Mesendoderm (in vitro differentiated cells): ENCODE measurements around the gene SPINDOC.

Experiments
- DNase-seq: peaks from one replicate; pipeline ENCODE4 v3.0.0; 2013
- H2AK5ac ChIP-seq: 2 replicates; pipeline ENCODE4 v1.6.1; 2013; ENCODE audit warnings: low read length, inconsistent platforms
- H2BK120ac ChIP-seq: 2 replicates; pipeline ENCODE4 v1.6.1; 2013; ENCODE audit warnings: low read depth, mild to moderate bottlenecking, low read length, moderate library complexity, mixed read lengths
- H2BK15ac ChIP-seq: replicated peaks from 2 replicates; pipeline ENCODE4 v1.6.1; 2013; ENCODE audit warnings: low read depth, mild to moderate bottlenecking, moderate library complexity
- H2BK5ac ChIP-seq: 2 replicates; pipeline ENCODE4 v1.6.1; 2013; ENCODE audit warnings: low read length, inconsistent platforms
- H3K18ac ChIP-seq: 2 replicates; pipeline ENCODE4 v1.6.1; 2013; ENCODE audit warnings: mild to moderate bottlenecking, low read length, mixed read lengths
- H3K23ac ChIP-seq: one replicate; pipeline ENCODE4 v1.6.1; 2013; ENCODE audit warnings: low read length
- H3K27ac ChIP-seq: 2 replicates; pipeline ENCODE4 v1.5.1; 2013; ENCODE audit warnings: low read depth, mild to moderate bottlenecking, inconsistent platforms, low read length, moderate library complexity
- H3K27me3 ChIP-seq: 2 replicates; pipeline ENCODE4 v1.6.1; 2013; ENCODE audit warnings: low read length, control low read depth, mild to moderate bottlenecking, inconsistent platforms; ENCODE audit not compliant: insufficient read depth, poor library complexity
- H3K36me3 ChIP-seq: 2 replicates; pipeline ENCODE4 v1.6.1; 2013; ENCODE audit warnings: low read length, inconsistent platforms; ENCODE audit not compliant: control insufficient read depth, insufficient read depth
- H3K4ac ChIP-seq: one replicate; pipeline ENCODE4 v1.6.1; 2013; ENCODE audit warnings: low read depth, mild to moderate bottlenecking, low read length, moderate library complexity
- H3K4me1 ChIP-seq: 2 replicates; pipeline ENCODE4 v1.6.1; 2013; ENCODE audit warnings: low read depth, low read length, inconsistent platforms; ENCODE audit not compliant: control insufficient read depth
- H3K4me2 ChIP-seq: 2 replicates; pipeline ENCODE4 v1.6.1; 2013; ENCODE audit warnings: low read length
- H3K4me3 ChIP-seq: 2 replicates; pipeline ENCODE4 v1.5.1; 2013; ENCODE audit warnings: mild to moderate bottlenecking, low read length
- H3K56ac ChIP-seq: one replicate; pipeline ENCODE4 v1.6.1; 2013; ENCODE audit warnings: low read length
- H3K79me1 ChIP-seq: 2 replicates; pipeline ENCODE4 v1.6.1; 2013; ENCODE audit warnings: low read length, inconsistent platforms
- H3K79me2 ChIP-seq: 2 replicates; pipeline ENCODE4 v1.6.1; 2013; ENCODE audit warnings: mild to moderate bottlenecking, low read length; ENCODE audit not compliant: control insufficient read depth, insufficient read depth
- H3K9ac ChIP-seq: 2 replicates; pipeline ENCODE4 v1.6.1; 2013; ENCODE audit warnings: low read length, inconsistent platforms
- H4K5ac ChIP-seq: one replicate; pipeline ENCODE4 v1.6.1; 2013; ENCODE audit warnings: low read length
- H4K8ac ChIP-seq: one replicate; pipeline ENCODE4 v1.6.1; 2013; ENCODE audit warnings: low read depth, mild to moderate bottlenecking, control low read depth, low read length, moderate library complexity
- WGBS: extraction: QIAGEN DNeasy Blood & Tissue Kit; methylation state at CpG from one replicate; pipeline ENCODE4 v1.1.7; 2013; ENCODE audit warnings: low lambda C conversion rate, missing lambda C conversion rate; ENCODE audit not compliant: insufficient coverage; ENCODE audit errors: extremely low coverage; 5-methylcytosine and 5-hydroxymethylcytosine counted together

The SPINDOC gene

DNA sequence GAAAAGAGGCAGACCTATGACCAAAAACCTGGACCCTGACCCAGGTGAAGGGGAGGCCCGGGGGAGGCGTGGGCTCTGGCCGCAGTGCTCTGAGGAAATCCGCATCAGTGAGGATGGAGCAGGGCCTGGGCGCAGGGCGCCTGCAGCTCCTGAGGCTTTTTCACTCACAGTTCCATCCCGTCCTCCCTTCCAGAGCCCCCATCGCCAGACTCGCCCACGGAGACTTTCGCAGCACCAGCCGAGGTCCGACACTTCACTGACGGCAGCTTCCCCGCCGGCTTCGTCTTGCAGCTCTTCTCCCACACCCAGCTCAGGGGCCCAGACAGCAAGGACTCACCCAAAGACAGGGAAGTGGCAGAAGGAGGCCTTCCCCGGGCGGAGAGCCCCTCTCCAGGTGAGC lies 5.4 kb downstream of the SPINDOC start:
- H2AK5ac ChIP-seq, result no peak overlapping the region
- DNase-seq, result no peak
- peaks cover 33% of the 10 kb centered on the region for H3K79me2 ChIP-seq
- peaks cover 26% of the 10 kb centered on the region for H3K79me1 ChIP-seq
- H3K4me2 ChIP-seq, result no peak overlapping the region
- no CpG with 5 or more reads among the region's 19 CpGs for WGBS
- no peak overlapping the region for H3K18ac ChIP-seq
- H3K56ac ChIP-seq, result no peak overlapping the region
- H3K9ac ChIP-seq, result no peak overlapping the region
- no peak overlapping the region for H4K8ac ChIP-seq
- no peak overlapping the region for H2BK5ac ChIP-seq
- no peaks in the 10 kb centered on the region for H3K27me3 ChIP-seq
- H3K23ac ChIP-seq, result no peak overlapping the region
- peaks cover 10% of the 10 kb centered on the region for H3K4me1 ChIP-seq
- H3K36me3 ChIP-seq, result peaks cover 24% of the 10 kb centered on the region
- no peak overlapping the region for H3K4ac ChIP-seq
- no peak overlapping the region for H2BK15ac ChIP-seq
- no peak overlapping the region for H4K5ac ChIP-seq
- no peak overlapping the region for H2BK120ac ChIP-seq
- H3K27ac ChIP-seq, result no peak overlapping the region
- no peak overlapping the region for H3K4me3 ChIP-seq

DNA sequence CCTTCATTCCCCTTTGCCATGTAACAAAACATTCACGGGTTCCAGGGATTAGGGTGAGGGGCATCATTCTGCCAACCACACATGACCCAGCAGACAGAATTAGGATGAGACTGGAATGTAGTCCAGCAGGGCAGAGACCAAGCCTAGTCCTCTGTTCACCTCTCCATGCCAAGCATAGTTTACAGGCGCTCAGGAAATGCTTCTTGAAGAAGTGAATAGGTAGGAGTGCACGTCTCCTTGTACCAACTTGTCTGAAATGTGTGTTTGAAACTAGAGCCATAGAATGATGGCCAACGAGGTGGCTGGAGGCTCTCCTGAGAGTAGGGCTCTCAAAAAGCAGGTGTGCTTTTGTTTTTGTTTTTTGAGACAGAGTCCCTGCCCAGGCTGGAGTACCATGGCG lies 8.2 kb downstream of the SPINDOC start:
- Histone ChIP-seq H2BK120ac (no peak overlapping the region), H2BK5ac (no peak overlapping the region), H3K18ac (no peak overlapping the region), H3K79me1 (peaks cover 12% of the 10 kb centered on the region), H3K56ac (no peak overlapping the region), H3K27ac (no peak overlapping the region), H3K4ac (no peak overlapping the region), H3K4me3 (no peak overlapping the region), H2BK15ac (no peak overlapping the region), H3K79me2 (peaks cover 5% of the 10 kb centered on the region), H2AK5ac (no peak overlapping the region), H3K4me2 (no peak overlapping the region), H3K4me1 (no peaks in the 10 kb centered on the region), H4K8ac (no peak overlapping the region), H4K5ac (no peak overlapping the region), H3K23ac (no peak overlapping the region), H3K36me3 (peaks cover 27% of the 10 kb centered on the region), H3K9ac (no peak overlapping the region), H3K27me3 (no peaks in the 10 kb centered on the region)
- DNase-seq, result no peak
- WGBS, result no CpG with 5 or more reads among the region's 5 CpGs

DNA sequence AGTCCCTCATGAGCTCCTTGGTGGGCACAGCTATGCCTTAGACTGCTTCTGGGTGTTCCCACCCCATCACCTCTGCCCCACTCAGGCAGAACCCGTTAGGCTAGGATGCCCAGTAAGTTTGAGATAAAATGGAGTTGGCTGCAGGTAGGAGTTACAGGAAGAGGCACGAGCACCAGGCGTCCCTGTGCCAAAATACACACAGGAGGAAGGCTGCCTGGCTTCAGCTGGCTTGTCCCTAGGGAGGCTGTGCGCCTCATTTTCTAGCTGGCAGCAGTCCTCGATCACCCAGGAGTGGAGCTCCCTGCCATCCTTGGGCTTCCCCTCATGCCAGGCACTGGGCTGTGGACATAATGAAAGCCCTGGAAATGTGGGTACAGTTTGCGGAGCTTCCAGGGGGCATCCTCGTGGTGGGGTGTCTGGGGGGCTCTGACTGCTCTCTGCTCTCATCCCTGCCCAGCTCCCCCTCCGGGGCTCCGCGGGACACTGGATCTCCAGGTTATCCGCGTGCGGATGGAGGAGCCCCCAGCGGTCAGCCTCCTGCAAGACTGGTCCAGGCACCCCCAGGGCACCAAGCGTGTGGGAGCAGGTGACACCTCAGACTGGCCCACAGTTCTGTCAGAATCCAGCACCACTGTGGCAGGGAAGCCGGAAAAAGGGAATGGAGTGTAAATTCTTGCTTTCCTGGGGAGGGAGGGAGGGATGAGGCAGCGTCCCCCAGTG lies 13.4 kb downstream of the SPINDOC start:
- no peak overlapping the region for H3K18ac ChIP-seq
- H3K23ac ChIP-seq, result no peak overlapping the region
- no peak overlapping the region for H3K4me2 ChIP-seq
- H3K56ac ChIP-seq, result no peak overlapping the region
- H3K27me3 ChIP-seq, result no peaks in the 10 kb centered on the region
- no peak for DNase-seq
- no CpG with 5 or more reads among the region's 17 CpGs for WGBS
- H3K79me1 ChIP-seq, result peaks cover 4% of the 10 kb centered on the region
- H3K27ac ChIP-seq, result no peak overlapping the region
- H4K5ac ChIP-seq, result no peak overlapping the region
- H2BK5ac ChIP-seq, result no peak overlapping the region
- no peak overlapping the region for H3K9ac ChIP-seq
- H3K79me2 ChIP-seq, result no peaks in the 10 kb centered on the region
- no peak overlapping the region for H2AK5ac ChIP-seq
- H2BK15ac ChIP-seq, result no peak overlapping the region
- H3K4me3 ChIP-seq, result no peak overlapping the region
- no peak overlapping the region for H4K8ac ChIP-seq
- H3K4ac ChIP-seq, result no peak overlapping the region
- no peak overlapping the region for H2BK120ac ChIP-seq
- H3K4me1 ChIP-seq, result no peaks in the 10 kb centered on the region
- peaks cover 11% of the 10 kb centered on the region for H3K36me3 ChIP-seq

DNA sequence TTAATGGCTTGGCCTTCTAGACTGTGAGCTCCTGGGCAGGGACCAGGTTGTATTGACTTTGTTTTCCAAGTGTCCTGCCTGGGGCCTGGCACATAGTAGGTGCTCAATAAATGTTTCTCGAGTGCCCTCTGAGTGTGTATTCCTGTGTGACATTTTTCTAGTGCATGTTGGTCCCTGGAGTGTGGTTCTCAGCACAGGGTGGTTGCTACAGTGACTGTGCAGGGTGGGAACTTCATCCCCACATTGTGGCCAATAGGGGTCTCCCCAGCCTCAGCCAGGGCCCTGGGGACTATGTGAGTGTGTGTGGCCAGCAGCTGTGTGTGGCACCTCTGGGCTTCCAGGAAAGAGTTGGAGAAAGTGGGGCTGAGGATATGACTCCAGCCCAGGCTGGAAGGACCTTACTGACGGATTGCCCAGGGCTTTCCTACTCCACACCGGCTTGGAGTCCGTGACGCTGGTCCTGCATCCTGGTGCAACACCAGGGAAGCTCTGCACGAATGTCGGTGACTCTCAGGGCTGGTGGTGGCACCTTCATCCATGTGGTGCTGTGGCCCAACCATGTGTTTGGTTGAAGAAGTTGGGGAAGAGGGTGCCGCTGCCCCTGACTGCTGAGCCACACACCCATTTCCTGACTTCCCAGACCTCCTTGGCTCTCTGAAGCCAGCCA lies 16.7 kb downstream of the SPINDOC start:
- no CpG with 5 or more reads among the region's 8 CpGs for WGBS
- H3K9ac ChIP-seq, result no peak overlapping the region
- H4K8ac ChIP-seq, result no peak overlapping the region
- H3K56ac ChIP-seq, result no peak overlapping the region
- no peak overlapping the region for H3K18ac ChIP-seq
- no peak overlapping the region for H2AK5ac ChIP-seq
- no peak overlapping the region for H3K4me3 ChIP-seq
- no peak overlapping the region for H3K4me2 ChIP-seq
- H3K79me2 ChIP-seq, result no peaks in the 10 kb centered on the region
- no peak overlapping the region for H2BK15ac ChIP-seq
- DNase-seq, result peak; percentile 78
- H3K27me3 ChIP-seq, result no peaks in the 10 kb centered on the region
- no peak overlapping the region for H2BK120ac ChIP-seq
- no peak overlapping the region for H3K4ac ChIP-seq
- H3K36me3 ChIP-seq, result peaks cover 4% of the 10 kb centered on the region
- H4K5ac ChIP-seq, result no peak overlapping the region
- H3K79me1 ChIP-seq, result no peaks in the 10 kb centered on the region
- H2BK5ac ChIP-seq, result no peak overlapping the region
- no peaks in the 10 kb centered on the region for H3K4me1 ChIP-seq
- no peak overlapping the region for H3K27ac ChIP-seq
- H3K23ac ChIP-seq, result no peak overlapping the region

DNA sequence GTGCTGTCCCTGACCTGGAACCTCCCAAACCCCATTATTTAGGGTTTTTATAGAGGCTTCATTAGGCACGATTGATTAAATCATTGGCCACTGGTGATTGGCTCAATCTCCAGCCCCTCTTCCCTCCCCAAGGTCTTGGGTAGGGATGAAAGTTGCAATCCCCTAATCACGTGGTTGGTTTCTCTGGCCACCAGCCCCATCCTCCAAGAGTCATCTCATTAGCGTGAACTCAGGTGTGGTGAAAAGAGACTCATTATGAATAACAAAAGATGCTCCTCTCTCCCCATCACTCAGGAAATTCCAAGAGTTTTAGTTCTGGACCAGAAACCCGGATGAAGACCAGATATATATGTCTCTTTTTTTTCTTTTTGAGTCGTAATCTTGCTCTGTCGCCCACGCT lies 18.1 kb downstream of the SPINDOC start:
- H3K27me3 ChIP-seq, result no peaks in the 10 kb centered on the region
- H4K5ac ChIP-seq, result no peak overlapping the region
- H3K9ac ChIP-seq, result no peak overlapping the region
- H3K36me3 ChIP-seq, result no peaks in the 10 kb centered on the region
- no peak for DNase-seq
- no peak overlapping the region for H3K4me3 ChIP-seq
- no peak overlapping the region for H3K27ac ChIP-seq
- H2AK5ac ChIP-seq, result no peak overlapping the region
- no peak overlapping the region for H4K8ac ChIP-seq
- WGBS, result no CpG with 5 or more reads among the region's 7 CpGs
- H3K79me2 ChIP-seq, result no peaks in the 10 kb centered on the region
- no peaks in the 10 kb centered on the region for H3K4me1 ChIP-seq
- H3K4ac ChIP-seq, result no peak overlapping the region
- no peak overlapping the region for H3K56ac ChIP-seq
- no peak overlapping the region for H2BK5ac ChIP-seq
- no peak overlapping the region for H3K23ac ChIP-seq
- no peak overlapping the region for H2BK120ac ChIP-seq
- no peak overlapping the region for H2BK15ac ChIP-seq
- H3K18ac ChIP-seq, result no peak overlapping the region
- H3K4me2 ChIP-seq, result no peak overlapping the region
- H3K79me1 ChIP-seq, result no peaks in the 10 kb centered on the region
